ENCODE measurements around the gene NAALADL2.

Gene NAALADL2

GRCh38 chr3:174955513-174956016, 96.4 kb downstream of the NAALADL2 start:
- in situ Hi-C loops (cut with HindIII; ENCODE audit: low sequenced_read_pairs), result no loop called here
- H3K4me3 ChIP-seq (ENCODE audit: low read depth, low read length), result no peak overlapping the region
- TF ChIP-seq CTCF (IDR thresholded peaks at IDR 0.05; ENCODE audit: low read depth, low read length), result no peak
- peak; percentile 41 for DNase-seq (ENCODE audit: low read depth, low spot score)

GRCh38 chr3:174957081-174957480, 97.9 kb downstream of the NAALADL2 start:
- peak; percentile 9 for DNase-seq (ENCODE audit: low read depth, low spot score)
- no peak for TF ChIP-seq CTCF (IDR thresholded peaks at IDR 0.05; ENCODE audit: low read depth, low read length)
- in situ Hi-C loops (cut with HindIII; ENCODE audit: low sequenced_read_pairs), result no loop called here

DNA sequence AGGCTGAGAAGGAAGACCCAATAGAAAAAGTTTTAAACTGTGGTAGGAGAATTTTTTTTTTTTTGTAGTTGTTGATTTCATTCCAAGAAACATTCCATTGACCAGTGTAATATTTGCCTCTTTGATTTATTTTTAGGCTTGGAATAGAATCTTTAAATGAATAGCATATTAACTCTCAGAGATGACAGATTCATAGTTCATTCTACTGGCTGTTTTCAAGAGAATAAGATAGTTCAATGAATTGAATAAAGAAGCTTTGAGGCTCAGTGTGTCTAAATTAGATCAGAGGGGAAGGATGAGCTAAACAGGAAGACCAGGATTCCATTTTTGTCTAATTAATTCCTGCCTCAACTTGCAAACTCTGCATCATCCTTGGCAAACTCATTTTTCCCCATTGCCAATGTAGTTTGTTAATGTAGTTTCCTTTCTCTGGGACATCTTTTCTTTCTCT, 98.4 kb downstream of the NAALADL2 start:
- in situ Hi-C loops (cut with HindIII; ENCODE audit: low sequenced_read_pairs), result no loop called here
- TF ChIP-seq CTCF (IDR thresholded peaks at IDR 0.05; ENCODE audit: low read depth, low read length), result no peak
- no peak for DNase-seq (ENCODE audit: low read depth, low spot score)

More at GRCh38 chr3:174957081-174957480, 97.9 kb downstream of the NAALADL2 start:
- H3K4me3 ChIP-seq (ENCODE audit: low read depth, low read length), result no peak overlapping the region

DNA sequence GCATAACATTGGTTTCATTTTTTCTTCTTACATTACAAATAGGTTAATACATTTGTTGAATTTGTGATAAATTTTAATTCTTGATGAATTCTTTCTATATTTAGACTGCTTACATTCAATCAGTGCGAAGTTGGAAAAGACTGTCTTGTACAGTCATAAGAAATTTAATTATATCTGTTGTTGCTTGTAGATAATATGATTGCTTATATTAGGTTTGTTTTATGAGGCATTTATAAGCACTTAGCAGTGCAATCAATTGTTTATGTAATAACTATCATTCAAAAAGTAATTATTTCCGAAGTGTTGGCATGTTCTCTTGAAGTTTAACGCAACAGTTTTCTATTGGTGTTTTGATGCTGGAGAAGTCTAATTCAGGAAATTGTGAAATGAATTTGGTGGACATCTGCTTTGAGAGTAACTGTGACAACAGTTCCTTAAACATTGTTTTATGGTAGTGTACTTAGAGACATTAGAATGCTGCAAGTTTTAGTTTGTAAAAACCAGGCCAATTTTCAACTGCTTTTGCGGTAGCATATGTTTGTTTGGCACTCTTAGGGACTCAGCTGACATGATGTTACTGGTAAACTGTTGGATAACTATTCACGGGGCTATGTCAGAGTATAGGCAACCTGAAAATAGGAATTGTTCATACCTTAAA, 99.7 kb downstream of the NAALADL2 start:
- no peak overlapping the region for H3K4me3 ChIP-seq (ENCODE audit: low read depth, low read length)
- in situ Hi-C loops (cut with HindIII; ENCODE audit: low sequenced_read_pairs), result no loop called here

More for the DNA sequence above, 98.4 kb downstream of the NAALADL2 start:
- no peak overlapping the region for H3K4me3 ChIP-seq (ENCODE audit: low read depth, low read length)

DNA sequence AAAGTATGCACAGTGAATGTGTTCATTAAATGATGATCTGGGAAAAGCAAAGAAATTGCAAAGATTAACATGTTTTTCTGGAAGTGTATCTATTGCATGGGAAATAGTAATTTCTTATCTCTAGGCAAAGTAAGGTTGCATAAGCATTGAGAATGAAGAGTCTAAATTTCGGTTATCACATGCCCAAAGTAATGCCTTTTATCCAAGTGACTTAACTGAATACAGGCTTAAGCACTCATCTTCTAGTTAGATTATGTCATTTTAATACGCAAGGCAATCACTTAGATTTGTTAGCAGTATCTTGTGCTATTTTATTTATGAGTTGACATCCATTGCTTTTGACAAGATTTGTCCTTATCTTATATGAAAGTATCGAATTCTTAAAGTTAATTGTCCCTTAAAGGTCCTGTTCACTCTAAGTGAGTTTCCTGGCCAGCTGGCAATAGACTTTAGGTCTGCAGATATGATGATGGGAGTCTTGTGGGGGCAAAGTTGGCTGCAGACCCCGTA, 100.5 kb downstream of the NAALADL2 start:
- no peak for DNase-seq (ENCODE audit: low read depth, low spot score)
- no peak for TF ChIP-seq CTCF (IDR thresholded peaks at IDR 0.05; ENCODE audit: low read depth, low read length)
- H3K4me3 ChIP-seq (ENCODE audit: low read depth, low read length), result no peak overlapping the region
- in situ Hi-C loops (cut with HindIII; ENCODE audit: low sequenced_read_pairs), result no loop called here

More for the DNA sequence above, 99.7 kb downstream of the NAALADL2 start:
- TF ChIP-seq CTCF (IDR thresholded peaks at IDR 0.05; ENCODE audit: low read depth, low read length), result no peak
- DNase-seq (ENCODE audit: low read depth, low spot score), result no peak

GRCh38 chr3:174960898-174961297, 101.8 kb downstream of the NAALADL2 start:
- H3K4me3 ChIP-seq (ENCODE audit: low read depth, low read length), result no peak overlapping the region
- no peak for DNase-seq (ENCODE audit: low read depth, low spot score)
- TF ChIP-seq CTCF (IDR thresholded peaks at IDR 0.05; ENCODE audit: low read depth, low read length), result no peak
- in situ Hi-C loops (cut with HindIII; ENCODE audit: low sequenced_read_pairs), result no loop called here
